ENCODE data around the gene MAEA. TPM values are rescaled to one million over a fixed set of nuclear protein-coding genes. Genes with fewer than 3 reads are reported as not detected.

The MAEA gene
- total and polyA plus RNA-seq, 4 donors = 20.9 to 33.9 (median 29.8) TPM

GRCh38 chr4:1294424-1294823, 4.7 kb downstream of the MAEA start:
- WGBS = 92% methylated on average over 14 of the region's 14 CpGs
- Histone ChIP-seq H3K36me3 (ENCODE audit: control insufficient read depth in 4 of 4, insufficient read depth in 3 of 4, low read depth in 1 of 4, low read length in 3 of 4) (peaks cover 3 to 14% (median 7%) of the 10 kb centered on the region in 4 donors), H3K27me3 (ENCODE audit: control insufficient read depth in 4 of 4, insufficient read depth in 4 of 4, low read length in 3 of 4) (no peaks in the 10 kb centered on the region), H3K4me3 (ENCODE audit: low read depth in 1 of 3, low read length in 3 of 3) (no peak overlapping the region), H3K9ac (ENCODE audit: low read depth in 1 of 2, low read length in 2 of 2) (no peak overlapping the region), H3K27ac (ENCODE audit: low read depth in 1 of 2, low read length in 2 of 2) (no peak overlapping the region), H3K4me1 (ENCODE audit: control insufficient read depth in 4 of 4, insufficient read depth in 4 of 4, low read length in 3 of 4) (peaks cover 15 to 34% (median 21%) of the 10 kb centered on the region in 4 donors), H3K9me3 (ENCODE audit: control insufficient read depth in 4 of 4, low read length in 3 of 4) (no peaks in the 10 kb centered on the region)
- no peak for DNase-seq (ENCODE audit: low spot score)
- TF ChIP-seq HNF4G (IDR thresholded peaks at IDR 0.05) = no peak
- no peak for TF ChIP-seq CTCF (IDR thresholded peaks at IDR 0.05; ENCODE audit: low read depth, low read length, missing input control)
- no peak for TF ChIP-seq FOXA2 (IDR thresholded peaks at IDR 0.05)
- no peak for TF ChIP-seq REST (IDR thresholded peaks at IDR 0.05)
- no peak for TF ChIP-seq TAF1 (conservative IDR thresholded peaks at IDR 0.05)
- no peak for TF ChIP-seq RAD21 (IDR thresholded peaks at IDR 0.05)
- TF ChIP-seq HNF4A (conservative IDR thresholded peaks at IDR 0.05) = no peak
- TF ChIP-seq ATF3 (IDR thresholded peaks at IDR 0.05) = no peak
- TF ChIP-seq SP1 (IDR thresholded peaks at IDR 0.05) = no peak
- no peak for TF ChIP-seq JUND (IDR thresholded peaks at IDR 0.05)
- no peak for TF ChIP-seq FOXA1 (IDR thresholded peaks at IDR 0.05)
- no peak for TF ChIP-seq ZBTB33 (IDR thresholded peaks at IDR 0.05)
- TF ChIP-seq GABPA (IDR thresholded peaks at IDR 0.05 in 1 of 2, conservative IDR thresholded peaks at IDR 0.05 in 1 of 2) = no peak
- no peak for TF ChIP-seq MAX (IDR thresholded peaks at IDR 0.05)
- TF ChIP-seq YY1 (IDR thresholded peaks at IDR 0.05) = no peak
- TF ChIP-seq RXRA (IDR thresholded peaks at IDR 0.05) = no peak

- Histone ChIP-seq H3K27ac (ENCODE audit: low read depth in 1 of 2, low read length in 2 of 2) (no peak overlapping the region), H3K9ac (ENCODE audit: low read depth in 1 of 2, low read length in 2 of 2) (no peak overlapping the region), H3K4me1 (ENCODE audit: control insufficient read depth in 4 of 4, insufficient read depth in 4 of 4, low read length in 3 of 4) (peaks cover 15 to 34% (median 21%) of the 10 kb centered on the region in 4 donors), H3K27me3 (ENCODE audit: control insufficient read depth in 4 of 4, insufficient read depth in 4 of 4, low read length in 3 of 4) (no peaks in the 10 kb centered on the region), H3K36me3 (ENCODE audit: control insufficient read depth in 4 of 4, insufficient read depth in 3 of 4, low read depth in 1 of 4, low read length in 3 of 4) (peaks cover 3 to 16% (median 8%) of the 10 kb centered on the region in 4 donors), H3K9me3 (ENCODE audit: control insufficient read depth in 4 of 4, low read length in 3 of 4) (no peaks in the 10 kb centered on the region), H3K4me3 (ENCODE audit: low read depth in 1 of 3, low read length in 3 of 3) (no peak overlapping the region)
- TF ChIP-seq HNF4G (IDR thresholded peaks at IDR 0.05) (no peak), EGR1 (IDR thresholded peaks at IDR 0.05; ENCODE audit: low read depth in 2 of 2) (no peak), REST (IDR thresholded peaks at IDR 0.05) (no peak), CTCF (IDR thresholded peaks at IDR 0.05; ENCODE audit: low read depth, low read length, missing input control) (no peak), GABPA (IDR thresholded peaks at IDR 0.05 in 1 of 2, conservative IDR thresholded peaks at IDR 0.05 in 1 of 2) (no peak), FOXA2 (IDR thresholded peaks at IDR 0.05) (no peak), FOXA1 (IDR thresholded peaks at IDR 0.05) (no peak)
- WGBS = 74% methylated on average over 10 of the region's 10 CpGs
- DNase-seq (ENCODE audit: low spot score) = no peak
Measured at GRCh38 chr4:1294891-1295290, 5.2 kb downstream of the MAEA start.

Measured in liver (tissue), 9 donors.